Measurements from ENCODE around the gene ZNF136.

Gene ZNF136

GRCh38 chr19:12162882-12163806 lies at the start of gene ZNF136:
ZNF136 (plus strand) TSS chr19:12163096; CDS start chr19:12163204, 108 bp downstream.
- peak within 1 kb of the TSS; percentile 100 for H3K4me3 Mint-ChIP-seq
- peak within 1 kb of the TSS; percentile 98 for H3K27ac Mint-ChIP-seq
- H3K27me3 Mint-ChIP-seq: no peaks in the 10 kb centered on the region
- peaks cover 42% of the 10 kb centered on the region for H3K4me1 Mint-ChIP-seq (ENCODE audit: low read depth)
- no peaks in the 10 kb centered on the region for H3K36me3 Mint-ChIP-seq
- H3K9me3 Mint-ChIP-seq (ENCODE audit: low read depth): no peaks in the 10 kb centered on the region

- Mint-ChIP-seq H3K27me3 (no peaks in the 10 kb centered on the region), H3K27ac (peak overlapping the region; percentile 31), H3K4me3 (no peak overlapping the region), H3K36me3 (peaks cover 12% of the 10 kb centered on the region), H3K4me1 (ENCODE audit: low read depth) (peaks cover 4% of the 10 kb centered on the region), H3K9me3 (ENCODE audit: low read depth) (peaks cover 15% of the 10 kb centered on the region)
Measured at GRCh38 chr19:12113121-12113520, 49.8 kb upstream of the ZNF136 start.

DNA sequence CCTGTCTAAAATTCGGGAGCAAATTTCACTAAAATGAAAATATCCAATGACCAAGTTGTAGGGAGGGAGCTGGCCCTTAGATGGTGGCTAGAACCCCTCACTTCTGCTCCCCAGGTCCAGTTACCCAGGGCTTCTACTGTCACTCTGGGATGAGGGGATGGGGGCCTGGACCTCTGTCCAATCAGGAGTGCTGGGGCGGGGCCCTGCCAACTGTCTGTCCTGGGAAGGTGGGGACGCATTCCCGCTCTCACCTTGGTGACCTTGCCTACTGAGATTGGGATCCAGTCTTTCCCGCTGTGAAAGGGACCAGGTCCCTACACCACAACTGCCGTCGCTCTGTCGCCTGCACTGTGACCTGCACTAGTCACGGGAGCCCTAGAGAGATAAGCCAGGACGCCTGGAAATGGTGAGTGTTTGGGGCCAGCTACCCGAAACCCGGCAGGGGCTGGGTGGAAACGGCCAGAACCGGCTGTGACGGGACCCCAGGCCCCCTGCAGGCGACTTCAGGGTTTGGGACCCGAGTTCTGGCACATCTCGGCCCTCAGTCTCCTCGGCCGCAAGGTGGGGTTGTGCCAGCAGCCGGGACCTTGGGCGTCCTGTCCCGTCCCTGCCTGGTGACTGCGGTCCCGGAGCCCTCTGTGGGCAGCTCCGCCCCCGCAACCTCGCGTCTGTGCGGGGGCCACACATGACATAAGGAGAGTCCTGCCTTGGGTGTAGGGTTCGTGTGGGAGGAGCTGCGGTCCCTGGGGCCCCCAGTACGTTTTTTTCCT lies 45.5 kb upstream of the ZNF136 start:
- Mint-ChIP-seq H3K27ac (no peak overlapping the region), H3K4me3 (no peak overlapping the region), H3K4me1 (ENCODE audit: low read depth) (peaks cover 4% of the 10 kb centered on the region), H3K27me3 (no peaks in the 10 kb centered on the region), H3K9me3 (ENCODE audit: low read depth) (peaks cover 12% of the 10 kb centered on the region), H3K36me3 (peaks cover 6% of the 10 kb centered on the region)

DNA sequence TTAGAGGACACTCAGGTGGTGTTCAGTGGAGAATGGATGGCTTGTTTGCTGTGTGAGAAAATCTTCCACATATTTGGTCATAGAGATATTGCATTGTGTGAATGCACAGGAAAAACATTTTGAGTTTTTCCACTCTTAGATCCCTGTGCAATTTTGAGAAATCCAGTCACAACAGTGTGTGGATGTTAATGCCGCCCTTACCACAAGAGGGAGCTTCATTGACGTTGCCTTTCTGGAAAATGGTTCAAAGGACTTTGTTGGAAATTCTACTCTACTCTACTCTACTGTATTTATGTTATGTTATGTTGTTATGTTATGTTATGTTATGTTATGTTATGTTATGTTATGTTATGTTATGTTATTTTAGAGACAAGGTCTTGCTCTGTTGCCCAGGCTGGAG lies 36.2 kb upstream of the ZNF136 start:
- Mint-ChIP-seq H3K4me3 (no peak overlapping the region), H3K9me3 (ENCODE audit: low read depth) (no peaks in the 10 kb centered on the region)

DNA sequence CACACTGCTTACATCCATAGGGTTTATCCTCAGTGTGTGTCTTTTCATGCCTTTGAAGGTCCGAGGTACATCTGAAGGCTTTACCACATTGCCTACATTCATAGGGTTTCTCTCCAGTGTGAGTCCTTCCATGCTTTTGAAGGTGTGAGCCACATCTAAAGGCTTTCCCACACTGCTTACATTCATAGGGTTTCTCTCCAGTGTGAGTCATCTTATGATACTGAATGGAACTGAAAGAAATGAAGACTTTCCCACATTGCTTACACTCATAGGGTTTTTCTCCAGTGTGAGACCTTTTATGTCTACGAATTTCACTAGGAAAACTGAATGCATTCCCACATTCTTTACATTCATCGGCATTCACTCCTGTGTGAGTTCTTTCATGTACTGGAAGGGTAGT lies 29.8 kb upstream of the ZNF136 start:
- Mint-ChIP-seq H3K27me3 (no peaks in the 10 kb centered on the region), H3K4me1 (ENCODE audit: low read depth) (peaks cover 7% of the 10 kb centered on the region), H3K36me3 (peaks cover 39% of the 10 kb centered on the region), H3K4me3 (no peak overlapping the region), H3K9me3 (ENCODE audit: low read depth) (peaks cover 3% of the 10 kb centered on the region), H3K27ac (no peak overlapping the region)

More for the DNA sequence above, 36.2 kb upstream of the ZNF136 start:
- Mint-ChIP-seq H3K27me3 (no peaks in the 10 kb centered on the region), H3K27ac (no peak overlapping the region), H3K36me3 (peaks cover 12% of the 10 kb centered on the region), H3K4me1 (ENCODE audit: low read depth) (no peaks in the 10 kb centered on the region)

GRCh38 chr19:12137221-12137940 lies 25.5 kb upstream of the ZNF136 start:
- H3K27ac Mint-ChIP-seq: peak overlapping the region; percentile 3
- H3K4me3 Mint-ChIP-seq: peak overlapping the region; percentile 3
- no peaks in the 10 kb centered on the region for H3K27me3 Mint-ChIP-seq
- peaks cover 3% of the 10 kb centered on the region for H3K9me3 Mint-ChIP-seq (ENCODE audit: low read depth)
- peaks cover 31% of the 10 kb centered on the region for H3K4me1 Mint-ChIP-seq (ENCODE audit: low read depth)
- peaks cover 25% of the 10 kb centered on the region for H3K36me3 Mint-ChIP-seq

GRCh38 chr19:12139269-12139668 lies 23.6 kb upstream of the ZNF136 start:
- Mint-ChIP-seq H3K27me3 (no peaks in the 10 kb centered on the region), H3K36me3 (peaks cover 10% of the 10 kb centered on the region), H3K4me1 (ENCODE audit: low read depth) (peaks cover 31% of the 10 kb centered on the region), H3K27ac (no peak overlapping the region), H3K4me3 (peak overlapping the region; percentile 88), H3K9me3 (ENCODE audit: low read depth) (no peaks in the 10 kb centered on the region)

DNA sequence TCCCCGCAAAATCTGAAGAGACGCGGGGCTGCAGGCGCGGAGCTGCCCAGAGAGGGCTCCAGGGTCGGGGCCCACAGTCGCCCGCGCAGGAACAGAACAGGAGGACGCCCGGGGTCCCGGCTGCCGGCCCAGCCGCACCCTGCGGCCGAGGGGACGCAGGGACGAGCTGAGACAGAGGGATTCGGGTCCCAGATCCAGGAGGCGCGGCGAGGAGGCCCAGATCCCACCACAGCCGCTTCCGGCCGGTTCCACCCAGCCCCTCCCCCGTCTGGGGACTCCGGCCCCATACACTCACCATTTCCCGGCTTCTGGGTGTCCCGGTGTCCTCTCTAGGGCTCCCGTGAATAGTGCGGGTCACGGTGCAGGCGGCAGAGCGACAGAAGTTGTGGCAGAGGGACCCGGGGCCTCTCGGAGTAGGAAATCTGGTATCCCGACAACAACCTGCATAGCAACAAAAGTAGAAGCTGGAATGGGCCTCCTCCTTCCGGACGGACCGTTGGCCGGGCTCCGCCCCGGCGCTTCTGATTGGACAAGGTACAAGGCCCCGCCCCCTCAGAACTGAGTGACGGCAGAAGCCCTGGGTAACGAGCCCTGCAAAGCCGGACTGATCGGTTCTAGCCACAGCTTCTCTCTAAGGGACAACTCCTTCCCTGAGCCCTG lies 22.9 kb upstream of the ZNF136 start, which contains the start of gene ZNF20:
TSS of gene ZNF20 (minus strand) at position 466 of the 660 bp plus-strand sequence. CDS start at position 298, 168 bp downstream.
- H3K9me3 Mint-ChIP-seq (ENCODE audit: low read depth): no peaks in the 10 kb centered on the region
- peaks cover 31% of the 10 kb centered on the region for H3K4me1 Mint-ChIP-seq (ENCODE audit: low read depth)

DNA sequence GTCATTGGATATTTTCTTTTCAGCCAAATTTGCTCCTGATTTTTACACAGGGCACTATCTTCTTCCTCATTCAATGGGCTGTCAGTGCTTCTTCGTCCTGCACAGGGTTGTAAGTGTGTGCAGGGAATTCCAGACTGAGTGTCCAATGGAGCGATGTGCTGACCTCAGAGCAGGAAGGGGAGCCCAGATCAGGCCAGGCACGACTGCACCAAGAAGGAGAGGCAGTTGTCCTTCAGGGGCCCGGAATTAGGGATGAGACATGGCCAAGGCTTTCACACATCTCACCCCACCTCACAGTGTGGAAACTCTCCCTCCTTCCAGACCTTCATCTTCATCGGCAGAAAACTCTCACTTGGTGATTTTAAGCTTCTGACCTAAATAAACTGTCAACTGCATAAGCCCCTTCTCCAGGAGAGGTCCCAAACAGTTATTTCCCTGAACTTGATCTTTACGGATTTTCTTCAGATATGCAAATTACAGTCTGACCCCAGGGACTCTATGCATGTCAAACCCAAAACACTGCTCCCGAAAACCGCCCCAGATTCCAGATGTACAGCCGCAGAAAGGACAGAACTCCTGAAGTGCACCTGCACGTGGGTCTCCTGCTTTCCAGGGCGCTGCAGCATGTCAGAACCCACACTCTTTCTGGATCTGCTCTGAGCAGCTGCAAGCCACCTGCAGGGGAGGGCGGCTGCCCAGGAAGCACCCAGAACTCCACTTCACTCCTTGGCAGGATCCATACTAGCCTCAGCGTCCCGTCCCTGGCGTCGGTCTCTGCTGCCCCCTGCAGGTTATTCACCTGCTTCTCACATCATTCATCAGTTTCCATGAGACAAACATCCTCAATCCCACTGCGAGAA lies 22.1 kb upstream of the ZNF136 start:
- H3K27ac Mint-ChIP-seq: no peak overlapping the region
- H3K4me1 Mint-ChIP-seq (ENCODE audit: low read depth): peaks cover 31% of the 10 kb centered on the region
- peaks cover 7% of the 10 kb centered on the region for H3K9me3 Mint-ChIP-seq (ENCODE audit: low read depth)
- no peaks in the 10 kb centered on the region for H3K27me3 Mint-ChIP-seq
- H3K4me3 Mint-ChIP-seq: peak overlapping the region; percentile 88
- H3K36me3 Mint-ChIP-seq: peaks cover 9% of the 10 kb centered on the region

More for the DNA sequence above, 22.9 kb upstream of the ZNF136 start, which contains the start of gene ZNF20:
- Mint-ChIP-seq H3K27ac (no peak within 1 kb of the TSS), H3K4me3 (peak within 1 kb of the TSS; percentile 88), H3K36me3 (peaks cover 7% of the 10 kb centered on the region), H3K27me3 (no peaks in the 10 kb centered on the region)

- Mint-ChIP-seq H3K27me3 (no peaks in the 10 kb centered on the region), H3K27ac (no peak overlapping the region), H3K9me3 (ENCODE audit: low read depth) (peaks cover 12% of the 10 kb centered on the region), H3K4me3 (peak overlapping the region; percentile 88), H3K36me3 (peaks cover 14% of the 10 kb centered on the region), H3K4me1 (ENCODE audit: low read depth) (peaks cover 31% of the 10 kb centered on the region)
Measured at GRCh38 chr19:12141405-12141736, 21.5 kb upstream of the ZNF136 start.

DNA sequence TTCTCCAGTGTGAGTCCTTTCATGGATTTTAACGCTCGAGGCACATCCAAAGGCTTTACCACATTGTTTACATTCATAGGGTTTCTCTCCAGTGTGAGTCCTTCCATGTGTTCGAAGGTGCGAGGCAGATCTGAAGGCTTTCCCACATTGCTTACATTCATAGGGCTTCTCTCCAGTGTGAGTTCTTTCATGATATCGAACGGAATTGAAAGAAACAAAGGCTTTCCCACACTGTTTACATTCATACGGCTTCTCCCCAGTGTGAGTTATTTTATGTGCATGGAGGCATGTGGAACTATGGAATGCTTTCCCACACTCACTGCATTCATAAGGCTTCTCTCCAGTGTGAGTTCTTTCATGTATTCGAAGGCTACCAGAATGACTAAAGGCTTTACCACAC lies 17.5 kb upstream of the ZNF136 start:
- Mint-ChIP-seq H3K36me3 (peaks cover 25% of the 10 kb centered on the region), H3K9me3 (ENCODE audit: low read depth) (peaks cover 12% of the 10 kb centered on the region), H3K27me3 (no peaks in the 10 kb centered on the region), H3K27ac (no peak overlapping the region), H3K4me3 (no peak overlapping the region), H3K4me1 (ENCODE audit: low read depth) (peaks cover 11% of the 10 kb centered on the region)

DNA sequence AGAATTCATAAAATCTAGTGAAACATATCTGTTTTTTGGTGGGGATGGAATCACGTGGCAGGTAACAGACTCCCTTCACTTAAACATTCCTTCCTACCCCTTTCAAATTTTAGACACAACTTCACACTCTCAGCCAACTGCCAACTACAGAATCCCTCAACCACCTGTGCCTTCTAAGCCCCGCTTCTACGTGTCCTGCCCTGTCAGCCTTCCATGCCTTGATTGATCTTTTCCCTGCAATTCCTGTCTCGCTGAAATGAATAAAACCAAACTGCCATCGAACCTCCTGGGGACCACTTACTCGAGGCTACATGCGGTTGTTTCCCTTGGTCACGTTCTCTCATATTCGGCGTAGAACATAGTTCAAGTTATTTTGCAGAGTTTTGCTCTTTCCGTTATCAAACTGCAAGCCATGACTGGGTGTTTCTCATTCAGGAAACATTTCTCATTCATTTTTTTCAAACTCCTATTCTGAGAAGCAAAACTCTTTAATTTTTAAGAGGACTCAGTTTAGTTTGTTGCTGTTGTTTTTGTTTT lies 7.5 kb upstream of the ZNF136 start:
- no peaks in the 10 kb centered on the region for H3K27me3 Mint-ChIP-seq
- peak overlapping the region; percentile 86 for H3K4me3 Mint-ChIP-seq
- peaks cover 16% of the 10 kb centered on the region for H3K4me1 Mint-ChIP-seq (ENCODE audit: low read depth)
- H3K9me3 Mint-ChIP-seq (ENCODE audit: low read depth): no peaks in the 10 kb centered on the region
- peaks cover 5% of the 10 kb centered on the region for H3K36me3 Mint-ChIP-seq
- no peak overlapping the region for H3K27ac Mint-ChIP-seq
